Parathyroid adenoma (tissue), 2 donors: ENCODE measurements around the gene CPSF6.
A peak's percentile ranks its signal among the peaks of the same experiment; 100 is the strongest.

ENCODE experiments used
- H2AFZ ChIP-seq: fragments of 300-600 bp; sonication (generic); one replicate; pipeline ENCODE4 v1.7.0; 2017; ENCODE audit warnings: antibody characterized with exemption, mild to moderate bottlenecking
- H3K27ac ChIP-seq: fragments of 300-600 bp; sonication (generic); one replicate; pipeline ENCODE4 v1.7.0; 2017
- H3K27me3 ChIP-seq: fragments of 300-600 bp; sonication (generic); one replicate; pipeline ENCODE4 v1.7.0; 2017; ENCODE audit warnings: low read length; ENCODE audit not compliant: control insufficient read depth, insufficient read depth
- H3K36me3 ChIP-seq: fragments of 300-600 bp; sonication (generic); one replicate; pipeline ENCODE4 v1.7.0; 2017; ENCODE audit warnings: low read length; ENCODE audit not compliant: control insufficient read depth, insufficient read depth
- H3K4me1 ChIP-seq: fragments of 300-600 bp; sonication (generic); one replicate; pipeline ENCODE4 v1.7.0; 2017; ENCODE audit warnings: control low read depth
- H3K4me2 ChIP-seq: fragments of 300-600 bp; sonication (generic); one replicate; pipeline ENCODE4 v1.7.0; 2017; ENCODE audit warnings: low read length
- H3K4me3 ChIP-seq: fragments of 300-600 bp; sonication (generic); one replicate; pipeline ENCODE4 v1.7.0; 2017; ENCODE audit warnings: low read depth, low read length
- H3K79me2 ChIP-seq: fragments of 300-600 bp; sonication (generic); one replicate; pipeline ENCODE4 v1.7.0; 2017; ENCODE audit warnings: control low read depth
- H3K9ac ChIP-seq: fragments of 300-600 bp; sonication (generic); one replicate; pipeline ENCODE4 v1.7.0; 2017; ENCODE audit warnings: mild to moderate bottlenecking
- H3K9me3 ChIP-seq: fragments of 300-600 bp; sonication (generic); one replicate; pipeline ENCODE4 v1.7.0; 2017; ENCODE audit warnings: low read length; ENCODE audit not compliant: control insufficient read depth
- TF ChIP-seq, protein P1 (sequence below): fragments of 300-600 bp; sonication (generic); IDR thresholded peaks from one replicate; pipeline ENCODE4 v1.7.0; 2017; ENCODE audit warnings: antibody characterized with exemption, mild to moderate bottlenecking
- donor health status: primary hyperparathyroidism.

The CPSF6 gene

DNA sequence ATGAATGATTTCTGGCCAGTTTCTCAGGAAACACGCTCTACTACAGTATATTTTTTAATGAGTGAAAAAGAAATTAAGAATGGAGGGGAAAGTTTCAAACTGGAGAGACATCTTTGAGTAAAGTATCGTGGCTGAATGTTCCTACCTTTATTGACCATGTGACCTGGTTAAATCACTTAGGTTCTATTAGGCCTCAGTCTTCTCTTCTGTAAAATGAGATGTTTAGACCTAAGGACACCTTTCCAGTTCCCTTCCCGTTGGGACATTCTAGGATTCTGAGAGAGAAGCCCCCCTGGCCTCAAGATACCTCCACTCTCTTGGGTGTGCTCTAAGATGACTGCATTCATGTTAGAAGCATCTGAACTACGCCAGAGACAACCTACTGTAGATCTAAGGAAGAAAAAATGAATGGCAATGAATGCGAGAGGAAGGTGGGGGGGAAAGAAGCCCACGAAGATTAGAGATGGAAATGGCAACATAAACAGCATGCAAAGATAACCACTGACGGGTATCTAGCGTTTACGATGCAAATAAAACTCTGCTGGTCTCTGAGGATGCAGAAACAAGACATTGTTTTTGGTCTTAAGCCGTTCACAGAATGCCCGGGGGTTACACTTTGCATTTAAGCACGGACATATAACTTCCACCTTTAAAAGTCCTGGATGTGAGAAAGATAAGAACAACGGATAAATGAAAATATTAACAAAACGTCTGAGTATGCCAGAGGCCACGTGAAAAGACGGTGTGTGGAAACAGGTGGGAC is 599 bp upstream of the CPSF6 start:
- Histone ChIP-seq H3K27me3 (no peaks in the 10 kb centered on the region), H3K9me3 (no peaks in the 10 kb centered on the region), H3K4me3 (peak overlapping the region; percentile 62), H3K27ac (peak overlapping the region; percentile 69), H3K4me1 (peaks cover 11% of the 10 kb centered on the region), H2AFZ (peak overlapping the region; percentile 87), H3K9ac (no peak overlapping the region), H3K4me2 (peak overlapping the region; percentile 82), H3K79me2 (peaks cover 25% of the 10 kb centered on the region), H3K36me3 (no peaks in the 10 kb centered on the region)
- TF ChIP-seq, protein P1, sequence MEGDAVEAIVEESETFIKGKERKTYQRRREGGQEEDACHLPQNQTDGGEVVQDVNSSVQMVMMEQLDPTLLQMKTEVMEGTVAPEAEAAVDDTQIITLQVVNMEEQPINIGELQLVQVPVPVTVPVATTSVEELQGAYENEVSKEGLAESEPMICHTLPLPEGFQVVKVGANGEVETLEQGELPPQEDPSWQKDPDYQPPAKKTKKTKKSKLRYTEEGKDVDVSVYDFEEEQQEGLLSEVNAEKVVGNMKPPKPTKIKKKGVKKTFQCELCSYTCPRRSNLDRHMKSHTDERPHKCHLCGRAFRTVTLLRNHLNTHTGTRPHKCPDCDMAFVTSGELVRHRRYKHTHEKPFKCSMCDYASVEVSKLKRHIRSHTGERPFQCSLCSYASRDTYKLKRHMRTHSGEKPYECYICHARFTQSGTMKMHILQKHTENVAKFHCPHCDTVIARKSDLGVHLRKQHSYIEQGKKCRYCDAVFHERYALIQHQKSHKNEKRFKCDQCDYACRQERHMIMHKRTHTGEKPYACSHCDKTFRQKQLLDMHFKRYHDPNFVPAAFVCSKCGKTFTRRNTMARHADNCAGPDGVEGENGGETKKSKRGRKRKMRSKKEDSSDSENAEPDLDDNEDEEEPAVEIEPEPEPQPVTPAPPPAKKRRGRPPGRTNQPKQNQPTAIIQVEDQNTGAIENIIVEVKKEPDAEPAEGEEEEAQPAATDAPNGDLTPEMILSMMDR, result no peak

DNA sequence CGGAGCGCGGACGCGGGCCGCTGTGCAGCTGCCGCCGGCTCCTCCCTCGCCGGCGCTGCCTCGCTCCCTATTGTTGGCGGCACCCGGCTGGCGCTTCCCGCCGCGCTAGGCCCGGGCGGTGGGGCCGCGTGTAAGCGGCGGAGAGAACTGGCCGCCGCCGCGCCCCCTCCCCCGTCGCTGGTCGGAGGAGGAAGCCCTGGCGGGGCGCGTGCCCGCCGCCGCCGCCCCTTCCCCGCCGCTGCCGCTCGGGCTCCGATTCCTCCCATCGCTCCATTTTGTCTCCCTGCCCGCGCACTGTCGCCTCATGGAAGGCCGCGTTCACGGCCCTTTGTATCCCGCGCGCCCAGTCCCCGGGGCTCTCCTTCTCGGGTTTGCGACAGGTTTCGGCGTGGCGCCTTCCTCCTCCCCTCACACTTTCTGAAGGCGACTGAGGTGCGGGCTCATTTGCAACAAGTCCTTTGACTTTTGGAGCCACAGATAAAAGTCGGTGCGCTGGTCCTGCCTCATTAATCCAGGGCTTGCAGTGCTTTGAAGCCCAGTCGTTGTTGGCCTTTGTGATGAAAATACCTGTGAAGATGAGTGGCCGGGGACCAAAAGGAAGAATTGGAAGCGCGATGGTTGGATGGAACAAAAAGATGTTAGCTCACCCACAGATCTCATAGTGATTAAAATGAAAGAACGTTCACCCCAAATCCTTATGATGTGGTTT is 707 bp downstream of the CPSF6 start:
- peak overlapping the region; percentile 4 for H3K9ac ChIP-seq
- H3K4me1 ChIP-seq, result peaks cover 11% of the 10 kb centered on the region
- peaks cover 32% of the 10 kb centered on the region for H3K79me2 ChIP-seq
- H2AFZ ChIP-seq, result peak overlapping the region; percentile 83
- peak overlapping the region; percentile 83 for H3K4me3 ChIP-seq
- H3K27ac ChIP-seq, result peak overlapping the region; percentile 74
- no peaks in the 10 kb centered on the region for H3K36me3 ChIP-seq
- no peaks in the 10 kb centered on the region for H3K27me3 ChIP-seq
- H3K4me2 ChIP-seq, result peak overlapping the region; percentile 93
- TF ChIP-seq, protein P1, result no peak
- H3K9me3 ChIP-seq, result no peaks in the 10 kb centered on the region

DNA sequence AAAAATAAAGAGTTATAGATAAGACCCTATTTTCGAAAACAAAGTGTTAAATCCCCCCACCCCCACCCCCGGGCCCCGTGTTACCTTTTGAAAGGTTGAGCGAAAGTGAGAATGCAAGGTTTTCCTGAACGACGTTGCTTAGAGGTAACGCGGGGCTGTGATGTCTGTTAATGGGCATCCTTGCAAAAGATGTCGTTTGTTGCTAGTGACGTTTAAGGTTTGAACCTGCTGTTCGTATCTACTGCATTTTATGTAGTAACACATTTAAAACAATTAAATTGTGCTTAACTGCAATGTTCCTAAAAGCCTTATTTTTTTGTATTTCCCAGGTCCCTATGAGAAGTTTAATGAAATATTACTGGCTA is 1.2 kb downstream of the CPSF6 start:
- no peak overlapping the region for H2AFZ ChIP-seq
- H3K27me3 ChIP-seq, result no peaks in the 10 kb centered on the region
- no peak overlapping the region for H3K9ac ChIP-seq
- H3K4me1 ChIP-seq, result peaks cover 11% of the 10 kb centered on the region
- peak overlapping the region; percentile 83 for H3K4me3 ChIP-seq
- no peaks in the 10 kb centered on the region for H3K36me3 ChIP-seq
- peak overlapping the region; percentile 93 for H3K4me2 ChIP-seq
- TF ChIP-seq, protein P1, result no peak
- H3K27ac ChIP-seq, result no peak overlapping the region
- peaks cover 38% of the 10 kb centered on the region for H3K79me2 ChIP-seq
- no peaks in the 10 kb centered on the region for H3K9me3 ChIP-seq

DNA sequence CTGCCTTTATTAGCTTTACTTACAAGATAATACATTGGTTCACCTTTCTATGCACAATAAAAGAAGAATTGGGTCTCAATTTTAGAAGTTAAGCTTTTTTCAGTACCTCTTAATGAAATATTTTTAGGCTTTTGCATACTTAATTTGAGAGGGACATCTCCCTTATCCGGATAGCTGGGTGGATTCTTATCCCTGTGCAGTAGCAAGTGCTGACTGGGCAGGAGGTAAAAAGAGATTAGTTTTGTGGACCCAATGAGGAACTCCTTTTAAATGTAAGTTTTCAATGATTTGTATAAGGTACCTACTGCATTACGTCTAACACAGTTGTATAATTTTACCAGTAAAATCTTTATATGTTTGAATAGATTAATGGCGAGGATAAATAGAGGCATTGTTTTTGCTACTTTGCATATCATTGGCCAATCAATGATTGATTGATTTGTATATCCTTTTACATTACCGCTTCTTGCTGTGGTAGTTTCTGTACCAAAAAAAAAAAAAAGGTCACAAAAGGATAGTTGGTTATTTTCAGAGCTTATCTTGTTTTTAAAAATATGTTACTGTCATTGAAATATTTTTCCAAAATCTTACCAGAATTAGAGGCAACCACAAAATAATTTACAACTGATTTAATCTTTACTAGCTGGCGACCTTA is 2.2 kb downstream of the CPSF6 start:
- Histone ChIP-seq H3K27ac (no peak overlapping the region), H3K9me3 (no peaks in the 10 kb centered on the region), H3K9ac (no peak overlapping the region), H3K4me3 (peak overlapping the region; percentile 30), H3K4me1 (peaks cover 13% of the 10 kb centered on the region), H2AFZ (no peak overlapping the region), H3K36me3 (no peaks in the 10 kb centered on the region), H3K79me2 (peaks cover 46% of the 10 kb centered on the region), H3K4me2 (no peak overlapping the region), H3K27me3 (no peaks in the 10 kb centered on the region)
- TF ChIP-seq, protein P1, result no peak
